Mucosa of descending colon (tissue), 3 donors: ENCODE data around the gene KIRREL3. TPM values are rescaled to one million over a fixed set of nuclear protein-coding genes. Genes with fewer than 3 reads are reported as not detected.

ENCODE experiments used
- ATAC-seq: fragments of 200-7000 bp; cut with Tn5 transposase; one replicate; pipeline ENCODE4 v1.9.1; 2020; ENCODE audit warnings: mild to moderate bottlenecking, moderate library complexity
- DNase-seq, 3 donors: peaks; one replicate each; pipeline ENCODE4 v3.0.0-alpha.2; 2020
- H3K36me3 ChIP-seq: fragments of 200-600 bp; one replicate; pipeline ENCODE4 v1.8.0; 2021; ENCODE audit warnings: low read depth, mild to moderate bottlenecking
- H3K4me1 ChIP-seq: fragments of 200-600 bp; one replicate; pipeline ENCODE4 v1.8.0; 2021; ENCODE audit warnings: low read depth, mild to moderate bottlenecking
- H3K4me3 ChIP-seq: fragments of 200-600 bp; one replicate; pipeline ENCODE4 v1.8.0; 2021; ENCODE audit warnings: mild to moderate bottlenecking
- H3K9me3 ChIP-seq: fragments of 200-600 bp; one replicate; pipeline ENCODE4 v1.8.0; 2021; ENCODE audit warnings: mild to moderate bottlenecking
- intact Hi-C, 2 donors: fragments of 100-400 bp; cut with DNase I in 1 of 2; cut with micrococcal nuclease in 1 of 2; formaldehyde crosslinking; loops; one replicate each; pipeline versions ENCODE4 v1.11.0 to v1.11.1; 2022; cut with DNase I, micrococcal nuclease
- total RNA-seq, 3 donors: library from RNA; stranded (reverse); fragmentation: NEBNext Ultra II Directional in 2 of 3; extraction: Animal tissue kit (Norgen Biotek cat#: 25700) in 2 of 3; gene quantifications; one replicate each; pipeline versions ENCODE4 v1.2.1 to v1.2.4, GENCODE V29; 2021 to 2023
- TF ChIP-seq, protein P1 (sequence below): fragments of 200-600 bp; IDR thresholded peaks from one replicate; pipeline ENCODE4 v1.8.0; 2022; ENCODE audit warnings: antibody characterized with exemption, mild to moderate bottlenecking
- donor health status: DM: no; HTN: no; CAD: no; lungs with moderate emphysema.
- donor health status: DM: no; HTN: no; CAD: no.
- donor health status: DM: no; HTN: yes; CAD: no.

KIRREL3 gene
- total RNA-seq, 3 donors from 2014 or later: 0.23 to 2.4 (median 0.70) TPM

DNA sequence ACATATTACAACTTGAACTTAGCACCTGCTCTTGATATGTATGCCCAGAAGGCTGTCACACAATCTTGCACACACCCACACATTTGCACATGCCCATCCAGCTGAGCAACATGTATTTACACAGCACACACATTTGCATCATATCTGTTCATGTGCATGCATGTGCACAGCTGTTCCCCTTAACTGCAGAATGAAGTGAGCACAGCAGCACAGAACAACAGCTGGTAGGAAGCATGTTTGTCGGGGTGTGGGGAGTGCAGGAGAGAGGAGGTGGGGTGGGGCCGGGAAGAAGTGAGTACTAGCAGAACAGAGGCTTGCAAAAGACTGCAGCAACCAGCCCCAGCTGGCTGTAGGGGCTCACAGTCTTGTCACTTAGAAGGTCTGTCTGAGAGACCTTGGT, 296.5 kb downstream of the KIRREL3 start:
- TF ChIP-seq, protein P1, sequence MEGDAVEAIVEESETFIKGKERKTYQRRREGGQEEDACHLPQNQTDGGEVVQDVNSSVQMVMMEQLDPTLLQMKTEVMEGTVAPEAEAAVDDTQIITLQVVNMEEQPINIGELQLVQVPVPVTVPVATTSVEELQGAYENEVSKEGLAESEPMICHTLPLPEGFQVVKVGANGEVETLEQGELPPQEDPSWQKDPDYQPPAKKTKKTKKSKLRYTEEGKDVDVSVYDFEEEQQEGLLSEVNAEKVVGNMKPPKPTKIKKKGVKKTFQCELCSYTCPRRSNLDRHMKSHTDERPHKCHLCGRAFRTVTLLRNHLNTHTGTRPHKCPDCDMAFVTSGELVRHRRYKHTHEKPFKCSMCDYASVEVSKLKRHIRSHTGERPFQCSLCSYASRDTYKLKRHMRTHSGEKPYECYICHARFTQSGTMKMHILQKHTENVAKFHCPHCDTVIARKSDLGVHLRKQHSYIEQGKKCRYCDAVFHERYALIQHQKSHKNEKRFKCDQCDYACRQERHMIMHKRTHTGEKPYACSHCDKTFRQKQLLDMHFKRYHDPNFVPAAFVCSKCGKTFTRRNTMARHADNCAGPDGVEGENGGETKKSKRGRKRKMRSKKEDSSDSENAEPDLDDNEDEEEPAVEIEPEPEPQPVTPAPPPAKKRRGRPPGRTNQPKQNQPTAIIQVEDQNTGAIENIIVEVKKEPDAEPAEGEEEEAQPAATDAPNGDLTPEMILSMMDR: no peak
- H3K9me3 ChIP-seq: no peaks in the 10 kb centered on the region
- DNase-seq: no peak
- intact Hi-C loops: no loop called here
- no peak overlapping the region for H3K4me3 ChIP-seq
- H3K4me1 ChIP-seq: no peaks in the 10 kb centered on the region
- H3K36me3 ChIP-seq: no peaks in the 10 kb centered on the region
- no peak for ATAC-seq

DNA sequence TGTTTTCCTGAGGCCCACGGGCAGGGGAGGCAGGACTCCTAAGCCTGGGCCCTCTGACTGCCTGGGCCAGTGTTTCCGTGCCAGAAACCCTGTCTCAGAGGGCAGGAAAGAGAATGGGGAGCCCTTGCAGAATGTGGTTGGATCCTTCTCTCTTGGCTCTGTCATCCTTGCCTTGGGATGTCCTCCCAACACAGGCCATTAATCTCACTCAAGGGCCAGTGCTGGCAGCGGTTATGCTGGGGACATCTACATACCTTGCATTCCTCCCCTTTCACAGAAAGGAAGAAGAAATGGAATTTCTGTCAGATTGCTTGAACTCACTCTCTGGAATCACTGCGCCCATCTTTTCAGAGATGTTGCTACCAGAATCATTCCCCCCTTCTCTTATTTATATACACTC, 296.9 kb downstream of the KIRREL3 start:
- Histone ChIP-seq H3K9me3 (no peaks in the 10 kb centered on the region), H3K36me3 (no peaks in the 10 kb centered on the region), H3K4me3 (no peak overlapping the region), H3K4me1 (no peaks in the 10 kb centered on the region)
- TF ChIP-seq, protein P1: no peak
- DNase-seq (no peak), ATAC-seq (no peak)
- intact Hi-C loops: no loop called here

DNA sequence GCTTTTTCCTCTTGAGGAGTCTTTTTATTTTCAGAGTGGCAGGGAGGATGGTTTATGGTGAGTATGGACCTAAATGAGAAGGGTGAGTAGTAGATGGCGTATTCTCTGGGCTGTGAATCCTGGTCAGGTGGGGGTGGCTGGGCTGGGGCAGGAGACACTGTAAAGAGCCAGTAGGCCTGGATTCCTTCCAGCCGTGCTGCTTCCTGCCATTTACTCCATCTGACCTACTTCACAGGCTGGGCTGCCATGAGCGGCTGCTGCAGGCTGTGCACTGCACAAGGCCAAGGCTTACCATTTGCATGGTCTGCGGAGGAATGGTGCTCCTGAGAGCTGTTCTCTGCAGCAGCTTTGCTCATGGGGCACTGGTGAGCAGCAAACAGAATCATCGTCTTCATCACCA, 297.6 kb downstream of the KIRREL3 start:
- TF ChIP-seq, protein P1: no peak
- Histone ChIP-seq H3K4me1 (no peaks in the 10 kb centered on the region), H3K9me3 (no peaks in the 10 kb centered on the region), H3K36me3 (no peaks in the 10 kb centered on the region), H3K4me3 (no peak overlapping the region)
- intact Hi-C loops: no loop called here
- ATAC-seq: no peak
- no peak for DNase-seq

DNA sequence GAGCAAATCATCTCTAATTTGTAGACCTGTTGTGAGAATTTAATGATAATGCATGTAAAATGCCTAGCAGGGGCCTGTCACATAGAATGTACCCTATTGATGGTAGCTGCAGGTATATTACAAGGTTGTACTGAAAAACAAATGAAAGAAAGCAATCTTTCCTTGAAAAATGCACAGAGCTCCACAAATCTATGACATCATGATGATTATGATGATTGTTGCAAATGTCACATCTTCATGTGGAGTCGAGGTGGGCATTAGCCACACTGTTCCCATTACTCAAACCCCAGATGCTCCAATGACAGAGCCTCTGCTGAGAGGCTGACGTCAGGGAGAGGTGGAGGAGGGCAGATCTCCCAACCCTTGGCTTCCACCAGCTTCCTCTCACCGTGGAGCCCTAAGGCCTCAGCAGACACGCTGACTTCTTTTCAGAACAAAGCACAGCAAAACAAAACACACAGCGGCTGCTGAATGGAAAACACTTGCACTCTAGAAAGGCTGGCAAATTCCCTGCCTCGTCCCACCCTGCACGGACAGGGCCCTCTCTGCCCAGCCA, 298.3 kb downstream of the KIRREL3 start:
- Histone ChIP-seq H3K9me3 (no peaks in the 10 kb centered on the region), H3K4me1 (no peaks in the 10 kb centered on the region), H3K36me3 (no peaks in the 10 kb centered on the region), H3K4me3 (no peak overlapping the region)
- intact Hi-C loops: no loop called here
- ATAC-seq (no peak), DNase-seq (no peak)
- TF ChIP-seq, protein P1: no peak

DNA sequence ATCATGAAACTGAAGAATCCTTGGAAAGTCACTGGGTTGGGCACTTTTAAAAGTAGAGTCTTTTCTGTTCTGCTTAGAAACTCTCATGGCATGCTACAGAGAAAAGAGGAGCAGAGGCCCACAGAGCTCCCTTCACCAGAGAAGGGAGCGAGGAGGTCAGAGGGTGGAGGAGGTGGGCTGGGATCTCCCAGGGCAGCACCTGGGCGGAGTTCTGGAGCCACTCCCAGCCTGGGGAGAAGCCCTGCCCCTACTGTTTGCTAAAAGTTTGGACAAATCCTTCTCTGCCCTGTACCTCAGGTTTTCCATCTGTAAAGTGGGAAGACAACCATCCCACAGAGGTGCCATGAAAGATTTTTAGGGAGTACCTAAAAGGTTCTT, 299.1 kb downstream of the KIRREL3 start:
- DNase-seq (no peak), ATAC-seq (no peak)
- intact Hi-C loops: no loop called here
- Histone ChIP-seq H3K4me3 (no peak overlapping the region), H3K36me3 (no peaks in the 10 kb centered on the region), H3K4me1 (no peaks in the 10 kb centered on the region), H3K9me3 (no peaks in the 10 kb centered on the region)
- TF ChIP-seq, protein P1: no peak
